ENCODE results near the gene TMEM125.

The TMEM125 gene

DNA sequence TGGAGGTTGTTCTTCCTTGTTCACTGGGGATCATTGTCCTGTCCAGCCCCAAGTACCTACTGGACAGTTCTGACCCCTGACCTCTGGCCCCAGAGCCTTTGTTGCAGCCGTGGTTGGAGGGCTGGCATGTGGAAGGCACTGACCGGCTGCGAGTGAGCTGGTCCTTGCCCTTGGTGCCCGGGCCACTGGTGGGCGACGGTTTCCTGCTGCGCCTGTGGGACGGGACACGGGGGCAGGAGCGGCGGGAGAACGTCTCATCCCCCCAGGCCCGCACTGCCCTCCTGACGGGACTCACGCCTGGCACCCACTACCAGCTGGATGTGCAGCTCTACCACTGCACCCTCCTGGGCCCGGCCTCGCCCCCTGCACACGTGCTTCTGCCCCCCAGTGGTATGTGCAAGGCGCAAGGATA lies 42.4 kb downstream of the TMEM125 start:
- no peak for DNase-seq (ENCODE audit: low read depth)

DNA sequence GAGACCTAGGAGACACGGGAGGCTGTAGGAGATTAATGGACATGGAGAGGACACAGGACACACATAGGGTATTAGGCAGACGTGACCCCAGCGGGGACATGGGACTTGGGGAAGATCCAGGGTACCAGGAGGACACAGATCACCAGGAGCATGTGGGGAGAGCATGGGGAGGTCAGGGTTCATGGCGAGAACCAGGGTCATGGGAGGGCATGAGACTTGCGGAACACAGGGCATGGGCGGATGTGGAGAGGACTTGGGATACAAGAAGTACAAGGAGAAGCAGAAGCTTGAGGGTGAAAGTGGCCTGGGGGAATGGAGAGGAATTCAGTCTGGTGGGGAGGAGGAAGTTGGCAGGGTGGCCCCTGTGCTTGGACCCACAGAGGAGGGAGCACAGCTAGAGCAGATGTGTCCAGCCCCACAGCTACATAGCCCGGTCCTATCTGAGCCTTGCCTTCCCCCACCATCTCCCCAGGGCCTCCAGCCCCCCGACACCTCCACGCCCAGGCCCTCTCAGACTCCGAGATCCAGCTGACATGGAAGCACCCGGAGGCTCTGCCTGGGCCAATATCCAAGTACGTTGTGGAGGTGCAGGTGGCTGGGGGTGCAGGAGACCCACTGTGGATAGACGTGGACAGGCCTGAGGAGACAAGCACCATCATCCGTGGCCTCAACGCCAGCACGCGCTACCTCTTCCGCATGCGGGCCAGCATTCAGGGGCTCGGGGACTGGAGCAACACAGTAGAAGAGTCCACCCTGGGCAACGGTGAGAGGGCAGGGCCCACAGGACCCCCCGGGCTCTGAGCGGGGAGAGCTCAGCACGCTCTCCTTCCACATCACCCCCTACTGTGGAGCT lies 43.1 kb downstream of the TMEM125 start:
- DNase-seq (ENCODE audit: low read depth): no peak

DNA sequence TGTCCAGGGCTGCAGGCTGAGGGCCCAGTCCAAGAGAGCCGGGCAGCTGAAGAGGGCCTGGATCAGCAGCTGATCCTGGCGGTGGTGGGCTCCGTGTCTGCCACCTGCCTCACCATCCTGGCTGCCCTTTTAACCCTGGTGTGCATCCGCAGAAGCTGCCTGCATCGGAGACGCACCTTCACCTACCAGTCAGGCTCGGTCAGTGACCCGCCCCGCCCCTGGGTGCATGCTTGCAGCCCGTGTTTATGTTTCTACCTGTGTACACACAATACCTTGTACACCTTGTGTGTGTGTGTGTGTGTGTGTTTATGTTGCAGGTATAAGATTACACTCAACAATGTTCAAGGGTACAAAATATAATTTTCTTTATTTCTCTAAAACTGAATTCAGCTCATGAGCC lies 44.0 kb downstream of the TMEM125 start:
- DNase-seq (ENCODE audit: low read depth): no peak

DNA sequence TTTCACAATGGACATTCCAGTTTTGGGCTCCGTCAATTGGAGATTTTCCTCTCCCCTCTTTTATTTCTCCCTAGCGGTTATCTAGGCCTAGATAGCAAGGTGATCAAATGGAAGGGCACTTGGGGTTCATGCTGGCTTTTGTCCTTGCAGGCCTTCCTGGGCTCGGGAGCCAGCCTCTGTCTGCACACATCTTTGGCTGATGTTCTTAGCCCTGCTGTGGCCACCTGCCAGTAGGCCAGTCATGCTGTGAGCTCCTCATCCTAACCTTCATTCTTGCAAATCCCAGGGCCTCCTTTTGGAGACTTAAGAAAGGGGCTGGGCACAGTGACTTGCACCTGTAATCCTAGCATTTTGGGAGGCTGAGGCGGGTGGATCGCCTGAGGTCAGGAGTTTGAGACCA lies 44.5 kb downstream of the TMEM125 start:
- no peak for DNase-seq (ENCODE audit: low read depth)

DNA sequence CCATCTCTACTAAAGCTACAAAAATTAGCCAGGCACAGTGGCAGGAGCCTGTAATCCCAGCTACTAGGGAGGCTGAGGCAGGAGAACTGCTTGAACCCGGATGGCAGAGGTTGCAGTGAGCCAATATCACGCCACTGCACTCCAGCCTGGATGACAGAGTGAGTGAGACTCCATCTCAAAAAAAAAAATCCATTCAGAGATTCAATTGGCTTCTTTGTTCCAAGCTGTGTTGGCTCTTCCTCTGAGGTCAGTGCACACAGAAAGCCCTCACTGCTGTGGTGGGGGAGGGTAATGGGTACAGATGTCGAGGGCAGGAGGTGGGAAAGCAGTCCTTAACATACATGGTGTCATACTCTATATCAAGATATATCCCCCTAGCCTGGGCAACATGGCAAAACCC lies 45.7 kb downstream of the TMEM125 start:
- DNase-seq (ENCODE audit: low read depth): no peak

DNA sequence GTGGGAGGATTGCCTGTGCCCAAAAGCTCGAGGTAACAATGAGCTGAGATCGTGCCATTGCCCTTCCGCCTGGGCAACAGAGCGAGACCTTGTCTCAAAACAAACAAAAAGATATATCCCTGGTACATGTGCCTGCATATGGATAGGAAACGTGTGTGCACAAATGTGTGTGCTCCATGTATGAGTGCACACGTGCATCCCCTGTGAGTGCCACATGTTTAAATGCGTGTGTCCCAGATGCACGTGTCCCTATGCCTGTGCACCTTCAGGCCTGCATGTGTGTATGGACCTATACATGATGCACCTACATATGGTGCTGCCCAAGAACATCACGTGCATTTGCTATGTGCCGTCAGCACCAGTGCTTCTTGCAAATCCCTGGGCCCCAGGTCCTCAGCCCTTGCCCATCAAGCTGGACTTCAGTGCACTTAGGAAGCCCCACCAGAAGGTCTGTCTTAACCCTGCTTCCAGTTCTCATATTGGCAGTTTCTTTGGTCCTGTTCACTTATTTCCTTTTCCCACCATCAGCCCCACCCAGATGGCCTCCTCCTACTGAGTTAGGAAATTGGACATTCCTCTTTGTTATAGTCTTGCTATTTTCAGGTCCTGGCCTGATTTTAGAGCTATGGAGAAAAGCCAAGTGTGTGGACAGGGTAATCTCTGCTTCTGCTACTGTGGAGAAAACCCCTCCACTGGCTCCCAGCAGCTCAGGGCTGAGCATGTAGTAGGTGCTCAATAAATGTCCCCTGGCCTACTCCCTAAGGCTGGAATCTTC lies 46.4 kb downstream of the TMEM125 start:
- no peak for DNase-seq (ENCODE audit: low read depth)

DNA sequence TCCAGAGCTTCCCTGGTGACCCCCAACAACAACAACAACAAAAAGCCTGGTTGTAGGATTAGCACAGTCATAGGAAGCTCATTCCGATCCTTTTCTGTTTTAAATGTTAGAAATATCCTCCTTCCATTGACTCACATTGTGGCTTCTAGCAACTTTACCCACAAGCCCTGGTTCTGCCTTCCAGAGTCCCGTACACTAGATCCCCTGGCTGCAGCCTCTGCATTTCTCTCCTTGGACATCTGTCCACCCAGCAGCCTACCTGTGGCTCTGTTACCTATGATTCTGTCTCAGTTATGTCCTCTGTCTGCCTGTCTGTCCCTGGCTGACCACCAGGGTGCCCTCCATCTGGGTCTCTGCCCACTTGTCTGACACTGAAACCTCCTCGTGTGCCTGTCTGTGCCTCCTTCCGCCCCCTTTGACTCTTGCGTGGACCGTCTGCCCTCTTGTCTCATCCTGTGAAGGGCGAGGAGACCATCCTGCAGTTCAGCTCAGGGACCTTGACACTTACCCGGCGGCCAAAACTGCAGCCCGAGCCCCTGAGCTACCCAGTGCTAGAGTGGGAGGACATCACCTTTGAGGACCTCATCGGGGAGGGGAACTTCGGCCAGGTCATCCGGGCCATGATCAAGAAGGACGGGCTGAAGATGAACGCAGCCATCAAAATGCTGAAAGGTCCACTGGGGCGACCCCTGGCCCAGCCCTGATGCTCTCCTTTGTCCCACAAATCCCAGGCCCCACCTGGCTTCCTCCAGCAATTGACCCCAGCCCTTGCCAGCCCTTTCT lies 47.1 kb downstream of the TMEM125 start:
- DNase-seq (ENCODE audit: low read depth): no peak

DNA sequence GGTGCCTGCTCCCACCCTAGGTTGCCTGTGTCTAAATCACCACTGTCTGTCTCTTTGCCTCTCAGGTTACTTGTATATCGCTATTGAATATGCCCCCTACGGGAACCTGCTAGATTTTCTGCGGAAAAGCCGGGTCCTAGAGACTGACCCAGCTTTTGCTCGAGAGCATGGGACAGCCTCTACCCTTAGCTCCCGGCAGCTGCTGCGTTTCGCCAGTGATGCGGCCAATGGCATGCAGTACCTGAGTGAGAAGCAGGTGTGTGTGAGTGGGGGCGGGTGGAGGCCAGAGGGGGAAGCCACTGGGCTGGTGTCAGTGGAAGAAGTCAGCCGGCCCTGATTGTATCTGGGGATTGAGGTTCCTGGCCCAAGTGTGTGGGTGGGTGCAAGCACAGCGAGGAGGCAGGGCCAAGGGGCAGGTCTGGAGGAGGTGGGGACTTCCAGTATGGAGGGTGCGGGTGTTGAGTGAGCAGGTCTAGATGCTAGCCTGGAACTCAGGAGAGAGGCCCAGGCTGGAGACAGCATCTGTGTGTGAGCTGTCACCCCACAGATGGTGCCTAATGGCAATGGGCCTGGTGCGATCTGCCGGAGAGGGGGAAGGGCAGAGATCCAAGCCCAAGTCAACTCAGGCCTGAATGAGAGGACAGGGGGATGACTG lies 48.2 kb downstream of the TMEM125 start:
- DNase-seq (ENCODE audit: low read depth): no peak

DNA sequence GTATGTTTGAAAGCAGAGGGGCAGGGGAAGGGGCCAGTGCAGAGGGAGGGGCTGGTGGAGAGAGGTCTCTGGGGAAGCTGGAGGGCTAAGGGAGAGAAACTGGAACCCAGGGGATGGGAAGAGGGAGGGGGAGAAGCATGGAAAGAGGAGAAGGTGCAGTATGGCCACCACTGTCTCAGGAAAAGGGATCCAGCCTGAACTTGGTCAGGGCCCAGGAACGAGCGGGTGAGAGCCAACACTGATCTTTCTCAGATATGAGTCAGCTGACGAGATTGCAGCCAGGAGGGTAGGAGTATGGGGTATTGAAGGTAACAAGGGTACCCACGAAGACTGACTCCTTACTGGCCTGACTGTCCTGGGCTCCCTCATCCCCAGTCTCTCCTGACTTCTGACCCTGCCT lies 49.0 kb downstream of the TMEM125 start:
- no peak for DNase-seq (ENCODE audit: low read depth)

DNA sequence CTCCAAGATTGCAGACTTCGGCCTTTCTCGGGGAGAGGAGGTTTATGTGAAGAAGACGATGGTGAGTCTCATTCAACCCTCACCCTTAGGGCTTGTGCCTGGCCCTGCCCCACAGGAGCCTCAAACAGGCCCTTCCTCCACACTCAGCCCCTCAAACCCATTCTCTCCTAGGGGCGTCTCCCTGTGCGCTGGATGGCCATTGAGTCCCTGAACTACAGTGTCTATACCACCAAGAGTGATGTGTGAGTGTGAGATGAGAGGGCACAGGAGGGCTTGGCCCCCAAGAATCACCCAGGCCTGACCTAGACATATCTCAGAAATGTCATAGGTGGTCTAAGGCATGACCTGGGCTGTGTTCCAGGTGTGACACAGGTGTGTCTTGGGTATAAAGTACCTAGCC lies 49.5 kb downstream of the TMEM125 start:
- no peak for DNase-seq (ENCODE audit: low read depth)

DNA sequence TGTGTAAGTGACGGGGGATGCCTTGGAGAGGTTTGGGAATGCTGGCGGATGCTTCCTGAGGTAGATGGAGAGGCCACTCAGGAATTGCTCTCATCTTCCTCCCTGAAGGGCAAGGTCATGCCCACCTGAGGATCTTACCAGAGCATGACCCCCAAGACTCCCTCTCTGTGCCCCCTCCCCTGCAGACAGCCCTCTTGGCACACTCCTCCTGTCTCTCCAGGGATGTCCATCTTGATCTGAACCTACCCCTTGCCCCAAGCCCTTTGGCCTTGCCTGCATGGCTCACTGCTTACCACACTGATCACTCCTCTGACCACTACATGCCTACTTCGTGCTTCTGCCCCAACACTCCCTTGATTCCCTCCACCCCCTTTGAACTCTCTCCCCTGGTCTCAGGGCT lies 50.0 kb downstream of the TMEM125 start:
- no peak for DNase-seq (ENCODE audit: low read depth)

DNA sequence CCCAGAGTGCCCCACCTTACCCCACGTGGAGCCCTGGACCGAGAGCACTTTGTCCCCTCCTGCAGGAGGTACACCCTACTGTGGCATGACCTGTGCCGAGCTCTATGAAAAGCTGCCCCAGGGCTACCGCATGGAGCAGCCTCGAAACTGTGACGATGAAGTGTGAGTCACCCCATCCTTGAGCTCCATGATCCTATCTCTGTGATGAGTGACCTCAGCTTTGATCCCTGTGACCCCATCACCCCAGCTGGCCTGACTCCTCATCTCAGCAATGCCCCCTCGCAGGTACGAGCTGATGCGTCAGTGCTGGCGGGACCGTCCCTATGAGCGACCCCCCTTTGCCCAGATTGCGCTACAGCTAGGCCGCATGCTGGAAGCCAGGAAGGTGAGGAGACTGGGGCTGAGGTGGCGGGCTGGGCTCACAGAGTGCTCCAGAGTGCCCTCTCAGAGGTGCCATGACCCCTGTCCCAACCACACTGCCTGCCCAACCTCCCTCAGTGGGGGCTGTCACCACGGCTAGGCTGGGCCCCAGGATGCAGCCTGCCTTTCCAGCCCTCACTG lies 51.6 kb downstream of the TMEM125 start:
- DNase-seq (ENCODE audit: low read depth): no peak

DNA sequence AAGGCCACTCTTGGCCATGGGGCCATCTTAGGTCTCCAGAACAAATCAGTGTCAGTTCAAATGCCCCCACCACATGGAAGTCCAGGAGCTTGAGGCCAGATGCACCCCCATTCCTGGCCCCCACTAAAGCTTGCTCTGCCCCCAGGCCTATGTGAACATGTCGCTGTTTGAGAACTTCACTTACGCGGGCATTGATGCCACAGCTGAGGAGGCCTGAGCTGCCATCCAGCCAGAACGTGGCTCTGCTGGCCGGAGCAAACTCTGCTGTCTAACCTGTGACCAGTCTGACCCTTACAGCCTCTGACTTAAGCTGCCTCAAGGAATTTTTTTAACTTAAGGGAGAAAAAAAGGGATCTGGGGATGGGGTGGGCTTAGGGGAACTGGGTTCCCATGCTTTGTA lies 52.7 kb downstream of the TMEM125 start:
- DNase-seq (ENCODE audit: low read depth): no peak
